COR-L47 (cell line): ENCODE results near the gene POLR1E.
"Not testable (repeated sequence)": the region's sequence is repeated elsewhere in the genome, so short reads cannot be mapped to it uniquely, and the experiment has no call there.

Source experiments
- DNase-seq: peaks from one replicate; lab custom pipeline; 2025; lab: John Stamatoyannopoulos, UW

The POLR1E gene

DNA sequence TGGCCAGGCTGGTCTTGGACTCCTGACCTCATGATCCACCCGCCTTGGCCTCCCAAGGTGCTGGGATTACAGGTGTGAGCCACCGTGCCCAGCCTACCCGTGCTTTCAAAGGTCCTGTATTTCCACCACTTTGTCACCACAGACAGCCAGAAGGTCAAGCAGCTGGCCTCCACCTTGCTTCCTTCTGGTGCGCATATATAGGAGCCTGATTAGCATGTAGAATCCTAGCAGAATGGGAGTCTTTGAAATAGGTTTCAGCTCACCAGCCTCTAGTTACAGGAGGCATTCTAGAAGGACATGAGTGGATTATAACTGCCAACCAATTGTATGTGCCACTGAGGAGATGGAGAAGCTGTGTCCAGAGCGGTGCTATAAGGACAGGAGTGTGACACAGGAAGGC lies 18.9 kb downstream of the POLR1E start:
- no peak for DNase-seq

DNA sequence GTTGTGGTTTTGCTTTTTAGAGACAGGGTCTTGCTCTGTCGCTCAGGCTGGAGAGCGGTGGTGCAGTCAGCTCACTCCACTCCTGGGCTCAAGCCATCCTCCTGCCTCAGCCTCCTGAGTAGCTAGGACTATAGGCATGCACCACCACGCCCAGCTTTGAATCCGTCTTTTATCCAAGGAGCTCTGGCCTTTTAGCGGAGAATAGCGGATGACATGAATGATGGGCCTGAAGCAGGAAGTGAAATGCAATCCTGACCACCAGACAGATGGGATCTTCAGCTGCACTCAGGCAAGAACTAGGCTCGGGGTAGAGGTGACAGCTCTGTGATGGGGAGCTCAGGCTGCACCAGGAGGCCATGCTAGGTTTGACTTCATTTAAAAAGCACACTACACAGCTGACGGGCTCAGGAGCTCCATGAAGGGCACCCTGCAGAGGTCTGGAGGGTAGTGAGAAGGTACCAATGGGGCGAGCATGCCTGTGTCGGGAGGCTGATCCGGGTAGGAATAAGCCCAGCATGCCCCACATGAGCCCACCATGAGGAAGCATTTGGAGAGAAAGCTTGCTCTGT lies 21.9 kb downstream of the POLR1E start:
- DNase-seq, result no peak

DNA sequence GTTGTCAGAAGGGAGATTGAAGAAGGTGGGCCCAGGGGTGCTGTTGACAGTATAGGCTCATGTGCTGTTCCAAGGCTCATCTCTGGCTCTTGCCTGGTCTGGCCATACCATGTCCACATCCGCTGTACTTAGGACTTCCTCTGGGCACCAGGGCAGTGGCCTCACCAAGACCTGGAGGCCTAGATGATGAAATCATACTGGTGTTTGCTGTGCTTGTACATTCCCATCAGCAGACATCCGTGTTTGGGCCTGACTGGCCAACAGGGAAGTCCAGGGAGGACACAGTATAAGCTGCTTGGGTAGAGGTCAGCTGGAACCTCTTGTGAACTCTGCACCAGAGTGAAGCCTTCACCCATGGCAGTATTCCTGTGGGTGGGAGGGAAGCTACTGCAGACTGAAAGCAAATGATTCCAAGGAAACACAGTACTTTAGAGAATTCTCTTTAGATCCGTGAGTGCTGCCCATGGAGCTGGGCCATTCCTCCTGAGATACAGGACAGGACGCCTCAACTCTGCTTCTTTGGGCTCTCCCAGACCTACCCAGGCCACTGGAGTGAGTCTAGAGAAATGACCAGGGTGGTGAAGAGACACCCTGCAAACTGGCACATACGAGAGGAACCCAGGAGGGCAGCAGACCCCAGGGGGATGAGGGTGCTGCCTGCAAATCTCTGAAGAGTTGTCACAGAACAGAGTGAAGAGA lies 22.5 kb downstream of the POLR1E start:
- DNase-seq, result no peak

DNA sequence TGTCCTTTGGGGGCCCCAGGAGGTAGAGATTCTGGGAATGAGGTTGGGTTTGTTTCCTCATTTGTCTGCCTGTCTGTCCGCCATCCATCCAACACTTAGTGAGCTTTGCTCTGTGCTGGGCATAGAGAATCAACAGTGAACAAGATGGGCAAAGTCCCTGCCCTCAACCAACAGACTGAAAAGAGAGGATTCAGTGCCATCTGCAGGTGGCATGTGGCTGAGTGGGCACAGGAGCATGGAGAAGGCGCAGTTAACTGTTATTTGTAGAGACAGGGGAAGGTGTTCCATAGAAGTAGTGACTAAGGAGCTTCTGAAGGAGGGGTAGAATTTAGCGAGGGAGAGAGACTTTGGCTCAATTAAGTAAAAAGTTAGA lies 23.1 kb downstream of the POLR1E start:
- DNase-seq, result no peak

DNA sequence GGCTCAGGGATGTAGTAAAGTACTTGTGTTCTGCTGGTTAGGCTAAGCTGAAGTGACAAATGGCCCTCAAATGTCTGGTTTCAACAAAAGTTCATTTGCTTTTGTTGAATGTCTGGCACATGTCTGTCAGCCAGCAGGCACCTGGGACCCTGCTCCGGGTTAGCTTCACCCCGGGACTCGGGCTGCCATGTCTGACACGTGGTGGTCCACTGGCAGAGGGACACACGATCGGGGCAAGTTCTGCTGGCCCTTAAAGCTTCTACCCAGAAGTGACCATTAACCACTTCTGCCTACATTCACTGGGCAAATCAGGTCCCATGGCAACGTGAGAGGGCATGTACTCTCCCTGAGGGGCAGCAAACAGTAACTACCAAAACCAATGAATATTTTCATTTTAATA lies 23.8 kb downstream of the POLR1E start:
- DNase-seq, result no peak

DNA sequence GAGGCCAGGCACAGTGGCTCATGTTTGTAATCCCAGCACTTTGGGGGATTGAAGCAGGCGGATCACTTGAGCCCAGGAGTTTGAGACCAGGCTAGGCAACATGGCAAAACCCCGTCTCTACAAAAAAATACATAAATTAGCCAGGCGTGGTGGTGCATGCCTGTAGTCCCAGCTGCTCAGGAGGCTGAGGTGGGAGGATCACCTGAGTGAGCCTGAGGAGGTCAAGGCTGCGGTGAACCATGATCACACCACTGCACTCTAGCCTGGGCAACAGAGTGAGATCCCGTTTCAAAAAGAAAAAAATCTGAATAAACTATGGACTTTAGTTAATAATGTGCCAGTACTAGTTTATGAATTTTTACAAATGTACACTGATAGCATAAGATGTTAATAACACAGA lies 24.3 kb downstream of the POLR1E start:
- DNase-seq, result not testable (repeated sequence)

DNA sequence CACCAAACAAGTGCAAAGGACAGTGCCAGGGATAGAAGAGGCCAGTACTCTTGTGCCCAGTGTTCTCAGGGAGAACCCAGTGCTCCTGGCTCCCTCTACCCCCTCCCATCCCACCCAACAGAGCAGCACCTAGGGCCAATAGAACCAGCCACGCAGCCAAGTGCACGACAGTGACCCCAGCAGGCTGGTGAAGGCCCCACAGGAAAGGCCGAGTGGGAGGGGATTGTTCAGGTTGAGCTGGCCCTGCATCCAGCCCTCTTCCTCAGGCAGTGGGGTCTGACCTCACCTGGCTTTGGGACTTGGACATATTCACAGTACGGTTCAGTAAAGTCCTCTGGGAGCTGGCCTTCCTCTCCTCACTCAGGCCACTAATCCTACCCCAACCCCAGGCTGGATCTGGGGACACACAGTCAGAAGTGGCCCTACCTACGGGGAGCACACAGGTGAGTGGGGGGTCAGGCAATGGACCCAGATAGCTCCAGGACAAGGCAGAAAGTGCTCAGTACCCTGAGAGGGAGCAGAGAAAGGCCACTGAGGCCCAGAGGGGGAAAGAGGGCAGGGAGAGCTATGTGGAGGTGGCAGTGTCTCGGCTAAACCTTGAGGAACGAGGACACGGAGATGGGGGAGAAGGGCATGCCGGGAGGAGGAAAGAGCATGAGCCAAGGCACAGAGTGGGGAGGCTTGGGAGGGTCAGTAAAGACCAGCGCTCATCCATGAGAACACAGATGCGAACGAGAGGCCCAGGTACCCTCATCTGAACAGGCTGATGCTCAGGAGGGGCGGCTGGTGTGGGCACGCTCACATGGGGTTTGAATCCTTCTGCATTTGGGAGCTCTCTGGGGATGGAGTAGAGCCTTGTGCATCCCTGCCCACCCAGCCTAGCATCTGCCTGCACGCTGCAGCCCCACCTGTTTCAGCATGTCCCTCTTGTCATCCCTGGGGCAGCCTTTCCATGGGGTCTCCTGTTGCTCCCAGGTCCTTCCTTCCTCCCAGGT lies 25.6 kb downstream of the POLR1E start:
- DNase-seq, result no peak

DNA sequence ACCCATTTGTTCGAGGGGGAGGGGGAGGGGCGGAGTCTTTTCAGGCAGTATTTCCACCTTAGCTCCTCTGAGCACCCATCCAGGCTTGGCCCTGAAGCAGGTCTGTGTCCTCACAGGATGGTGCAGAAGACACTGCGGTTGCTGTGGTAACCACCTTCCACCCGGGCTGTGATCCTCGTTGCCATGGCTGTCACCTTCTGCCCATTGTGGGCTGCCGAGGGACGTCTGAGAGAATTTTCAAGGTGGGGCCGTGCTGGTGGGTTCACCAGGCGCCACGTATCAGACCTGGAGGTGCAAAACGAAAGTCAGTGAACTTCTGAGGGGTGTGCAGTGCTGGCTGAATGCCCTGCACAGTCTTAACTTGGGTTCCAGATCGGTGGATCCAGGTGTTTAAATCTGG lies 26.7 kb downstream of the POLR1E start:
- no peak for DNase-seq

DNA sequence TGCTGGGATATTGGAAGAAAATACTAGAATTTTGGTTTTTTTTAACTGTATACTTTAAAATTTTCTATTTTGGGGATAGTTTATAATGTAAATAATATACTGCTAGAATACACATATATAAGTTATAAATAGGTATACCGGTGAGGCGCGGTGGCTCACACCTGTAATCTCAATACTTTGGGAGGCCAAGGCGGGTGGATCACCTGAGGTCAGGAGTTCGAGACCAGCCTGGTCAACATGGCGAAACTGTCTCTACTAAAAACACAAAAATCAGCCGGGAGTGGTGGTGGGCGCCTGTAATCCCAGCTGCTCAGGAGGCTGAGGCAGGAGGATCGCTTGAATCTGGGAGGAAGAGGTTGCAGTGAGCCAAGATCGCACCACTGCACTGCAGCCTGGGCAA lies 28.7 kb downstream of the POLR1E start:
- not testable (repeated sequence) for DNase-seq

DNA sequence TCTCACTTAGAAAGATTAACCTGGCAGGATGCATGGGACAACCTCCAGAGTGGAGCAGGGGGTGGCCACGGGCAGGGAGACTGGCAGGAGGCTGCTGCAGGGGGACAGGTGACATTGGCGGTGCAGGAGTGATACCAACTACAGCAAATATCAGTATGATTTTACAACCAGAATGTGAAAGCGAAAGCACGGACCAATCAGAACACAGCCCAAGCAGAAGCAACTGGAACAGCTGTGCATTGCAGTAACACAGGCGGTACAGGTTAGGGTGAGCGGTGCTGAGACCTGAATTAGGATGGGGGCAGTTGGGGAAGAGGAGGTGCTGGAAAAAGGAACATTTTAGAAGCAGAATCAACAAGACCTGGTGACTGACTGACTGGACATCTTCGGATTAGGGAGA lies 29.3 kb downstream of the POLR1E start:
- DNase-seq, result no peak

DNA sequence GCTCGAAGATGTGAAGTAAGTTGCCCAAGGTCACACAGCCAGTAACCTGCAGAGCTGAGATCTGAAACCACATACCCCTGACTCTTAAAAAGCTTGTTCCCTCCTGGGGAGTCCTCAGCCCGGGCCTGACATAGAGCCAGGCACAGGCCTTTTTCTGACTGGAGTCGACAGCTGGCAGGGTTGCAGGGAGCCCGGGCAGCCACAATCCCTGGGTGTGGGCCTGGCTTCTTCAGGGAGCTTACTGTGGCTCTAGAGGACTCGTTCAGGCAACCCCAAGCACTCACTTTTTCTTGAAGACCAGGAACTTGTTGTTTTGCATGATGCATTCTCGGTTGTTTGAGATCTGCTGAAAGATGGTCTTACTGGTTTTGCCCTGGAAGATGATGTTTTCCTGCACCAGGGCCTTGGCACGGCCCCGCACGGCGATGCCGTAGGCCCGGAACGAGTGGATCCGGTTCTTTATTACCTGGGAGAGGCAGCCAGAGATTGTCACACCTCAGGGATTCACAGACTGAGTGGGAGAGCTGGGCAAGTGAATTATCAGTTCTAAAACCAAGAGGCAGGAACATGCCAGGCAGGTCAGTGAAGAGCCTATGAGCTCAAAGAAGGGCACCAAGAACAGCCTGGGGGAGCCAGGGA lies 30.0 kb downstream of the POLR1E start:
- DNase-seq, result no peak

DNA sequence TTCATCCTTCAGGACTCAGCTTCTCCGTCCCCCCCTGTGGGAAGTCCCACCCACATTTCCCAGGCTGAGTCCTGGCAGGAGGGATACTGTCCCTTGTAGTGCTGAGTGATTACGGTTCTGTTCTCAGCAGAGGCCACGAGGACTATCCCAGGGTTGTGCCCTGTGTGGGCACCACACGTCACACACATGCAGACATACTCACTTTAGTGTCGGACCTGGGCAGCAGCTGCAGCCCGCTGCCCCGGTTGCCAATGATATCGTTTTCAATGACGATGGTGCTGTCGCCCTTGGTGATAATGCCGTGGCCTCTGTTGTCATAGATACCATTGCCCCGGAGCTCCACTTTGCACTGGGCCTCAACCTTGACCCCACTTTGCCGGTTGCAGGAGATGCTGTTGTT lies 32.2 kb downstream of the POLR1E start:
- no peak for DNase-seq

DNA sequence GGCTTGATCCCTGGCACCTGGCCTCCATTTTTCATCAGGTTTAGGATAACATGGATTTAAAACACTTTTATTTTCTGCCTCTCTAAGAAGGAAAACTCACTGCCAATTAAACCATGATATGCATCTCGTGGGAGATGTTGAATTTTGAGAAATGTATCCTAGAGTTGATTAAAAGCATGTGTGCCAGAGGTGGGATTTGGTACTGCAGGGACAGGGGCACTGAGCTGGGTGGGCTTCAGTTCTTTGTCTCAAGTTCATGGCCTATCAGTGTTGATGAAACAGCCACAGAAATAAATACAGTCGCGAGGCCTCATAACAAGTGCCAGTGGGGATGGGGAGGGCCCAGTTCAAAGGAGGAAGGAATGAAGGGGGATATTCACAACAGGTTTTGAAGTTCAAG lies 34.9 kb downstream of the POLR1E start:
- DNase-seq, result no peak

DNA sequence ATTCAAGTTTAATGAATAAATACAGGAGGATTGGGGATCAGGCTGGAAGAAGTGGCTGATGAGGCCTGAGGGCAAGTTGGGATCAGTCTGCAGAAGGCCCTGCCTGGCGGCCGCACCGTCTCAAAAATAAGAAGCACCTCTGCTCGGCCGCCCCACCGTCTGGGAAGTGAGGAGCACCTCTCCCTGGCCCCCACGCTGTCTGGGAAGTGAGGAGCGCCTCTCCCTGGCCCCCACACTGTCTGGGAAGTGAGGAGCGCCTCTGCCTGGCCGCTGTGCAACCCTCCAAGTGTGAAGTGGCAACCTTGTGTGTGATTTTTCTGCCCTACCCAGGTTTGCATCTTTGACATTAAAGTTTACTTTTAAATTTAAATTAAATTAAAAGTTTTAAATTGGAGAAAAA lies 35.4 kb downstream of the POLR1E start:
- no peak for DNase-seq

DNA sequence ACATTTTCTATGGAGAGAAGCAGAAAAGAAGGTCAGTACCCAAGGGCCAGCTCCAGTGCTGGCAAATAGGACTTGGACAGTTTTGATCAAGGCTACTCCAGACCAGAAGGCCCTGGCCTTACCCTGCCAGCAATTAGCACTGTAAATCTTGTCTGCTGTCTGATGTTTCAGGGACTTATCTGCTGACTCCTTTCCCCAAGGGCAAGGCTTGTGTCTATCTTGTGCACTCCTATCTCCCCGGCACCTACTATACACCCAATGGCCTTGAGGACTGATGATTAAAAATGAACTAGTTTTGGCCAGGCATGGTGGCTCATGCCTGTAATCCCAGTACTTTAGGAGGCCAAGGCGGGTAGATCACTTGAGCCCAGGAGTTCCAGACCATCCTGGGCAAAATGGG lies 37.2 kb downstream of the POLR1E start:
- DNase-seq, result no peak

DNA sequence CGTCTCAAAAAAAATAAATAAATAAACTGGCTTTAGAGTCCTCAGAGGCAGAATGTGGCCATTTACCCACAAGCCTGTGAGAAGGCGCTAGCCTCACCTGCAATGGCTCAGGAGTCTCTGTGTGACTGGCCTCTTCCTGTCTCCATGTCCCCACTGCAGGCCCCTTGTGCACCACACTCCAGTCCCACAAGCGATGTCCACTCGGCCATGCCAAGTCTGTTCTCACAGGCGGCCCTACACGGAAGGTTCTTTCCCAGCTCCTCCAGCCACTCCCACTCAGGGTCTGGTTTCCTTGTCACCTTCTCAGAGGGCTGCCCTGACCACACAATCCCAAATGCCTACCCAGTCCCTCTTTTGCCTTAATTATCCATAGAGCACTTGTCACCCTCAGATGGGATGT lies 38.2 kb downstream of the POLR1E start:
- no peak for DNase-seq

DNA sequence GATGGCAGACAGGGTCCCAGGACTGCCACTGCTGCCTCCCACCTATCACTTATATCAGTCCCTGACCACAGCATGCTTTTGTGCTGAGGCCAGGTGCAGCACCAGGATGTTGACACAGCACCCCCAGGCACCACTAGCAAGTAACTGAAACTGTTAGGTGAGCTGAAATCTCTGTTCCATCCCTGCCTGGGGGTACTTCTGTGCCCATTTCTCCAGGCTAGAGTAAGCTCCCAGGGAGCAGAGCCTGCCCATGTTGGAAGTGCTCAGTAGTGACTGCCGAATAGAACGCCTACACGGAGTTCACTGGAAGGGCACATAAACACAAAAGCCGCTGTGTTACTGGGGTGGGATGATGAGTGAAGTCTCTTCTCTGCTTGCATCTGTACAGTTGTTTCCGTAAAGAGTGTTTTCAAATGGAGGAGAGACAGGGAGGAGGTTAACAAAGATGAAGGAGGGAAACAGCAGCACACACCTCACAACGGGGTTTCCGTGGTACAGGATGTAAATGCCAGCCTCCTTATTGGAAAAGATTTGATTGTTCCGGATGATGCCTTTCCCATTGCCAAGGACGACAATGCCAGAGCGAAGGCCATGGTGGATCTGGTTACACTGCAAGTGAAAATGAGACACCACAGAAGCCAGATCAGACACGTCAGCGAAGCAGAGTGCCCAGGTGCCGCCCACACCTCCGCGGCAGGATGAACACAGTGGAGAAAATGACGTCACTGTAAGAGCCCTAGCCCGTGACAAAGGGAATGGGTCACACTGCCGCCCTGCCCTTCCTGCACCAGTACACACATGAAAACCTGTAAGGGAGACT lies 43.1 kb downstream of the POLR1E start:
- DNase-seq, result no peak

DNA sequence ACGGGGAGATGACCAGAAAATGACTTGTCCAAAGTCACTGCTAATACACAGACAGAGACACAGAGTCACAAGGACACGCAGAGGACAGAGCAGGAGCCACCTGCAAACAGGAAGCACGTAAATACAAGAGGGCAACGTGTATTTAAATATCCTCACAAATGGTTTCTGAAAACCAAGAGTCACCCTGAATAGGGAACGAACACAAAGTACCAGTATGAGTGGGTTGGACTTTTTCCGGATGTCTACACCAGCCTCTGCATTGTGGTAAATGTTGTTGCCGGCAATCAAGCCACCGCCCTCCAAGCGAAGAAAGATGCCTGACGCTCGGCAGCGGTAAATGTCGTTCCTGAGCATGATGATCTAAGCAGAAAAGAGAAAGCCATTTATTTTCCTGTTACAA lies 46.0 kb downstream of the POLR1E start:
- DNase-seq, result no peak

DNA sequence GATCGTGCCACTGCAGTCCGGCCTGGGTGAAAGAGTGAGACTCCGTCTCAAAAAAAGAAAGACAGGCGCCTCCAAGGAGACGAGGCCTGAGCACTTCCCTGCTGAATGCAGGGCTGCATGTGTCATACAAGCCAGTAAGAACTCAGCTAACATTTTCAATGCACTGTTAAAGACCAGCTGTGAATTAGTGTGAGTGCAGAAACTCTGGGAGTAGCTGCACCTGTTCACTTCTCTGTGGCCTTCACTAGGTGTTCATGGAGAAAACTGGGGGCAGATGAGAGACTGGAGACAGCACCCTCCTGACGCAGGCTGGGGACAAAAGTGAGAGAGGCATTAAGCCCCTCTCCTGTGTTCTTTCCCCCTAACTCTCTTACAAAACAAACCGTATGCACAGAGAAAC lies 48.7 kb downstream of the POLR1E start:
- DNase-seq, result no peak

DNA sequence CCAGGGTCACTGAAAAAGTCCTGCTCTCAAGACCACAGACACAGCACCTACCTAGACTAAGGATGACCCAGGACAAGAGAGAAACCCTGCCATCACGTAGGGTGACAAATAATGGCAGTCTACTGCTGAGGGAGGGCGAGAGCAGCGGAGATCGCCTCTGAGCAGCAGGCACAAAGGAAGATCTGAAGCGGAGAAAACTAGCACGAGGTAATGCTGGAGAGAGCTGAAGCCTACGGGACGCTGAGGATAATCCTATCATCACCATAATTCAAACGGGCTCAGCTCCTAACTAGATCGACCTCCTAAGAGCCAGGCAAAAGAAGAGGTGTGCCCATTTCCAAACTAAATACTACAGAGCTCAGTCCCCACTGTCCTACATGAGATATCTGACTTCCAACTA lies 49.2 kb downstream of the POLR1E start:
- no peak for DNase-seq

DNA sequence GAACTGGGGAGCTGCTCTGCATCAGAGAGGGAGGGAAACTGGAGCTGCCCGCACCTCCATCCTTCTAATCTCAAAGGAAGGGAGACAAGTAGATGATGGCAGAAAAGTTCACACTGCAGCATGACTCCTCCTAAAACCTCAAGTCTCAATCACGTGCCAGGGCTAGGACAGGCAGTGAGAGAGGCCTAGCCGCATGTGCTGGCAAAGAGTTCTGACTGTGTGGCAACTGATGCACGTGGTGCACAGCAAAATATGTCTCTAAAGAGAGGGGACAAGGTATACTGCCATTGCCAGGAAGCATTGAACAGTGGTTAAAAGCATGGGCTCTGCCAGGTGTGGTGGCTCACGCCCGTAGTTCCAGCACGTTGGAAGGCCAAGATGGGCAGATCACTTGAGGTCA lies 52.4 kb downstream of the POLR1E start:
- DNase-seq, result no peak

DNA sequence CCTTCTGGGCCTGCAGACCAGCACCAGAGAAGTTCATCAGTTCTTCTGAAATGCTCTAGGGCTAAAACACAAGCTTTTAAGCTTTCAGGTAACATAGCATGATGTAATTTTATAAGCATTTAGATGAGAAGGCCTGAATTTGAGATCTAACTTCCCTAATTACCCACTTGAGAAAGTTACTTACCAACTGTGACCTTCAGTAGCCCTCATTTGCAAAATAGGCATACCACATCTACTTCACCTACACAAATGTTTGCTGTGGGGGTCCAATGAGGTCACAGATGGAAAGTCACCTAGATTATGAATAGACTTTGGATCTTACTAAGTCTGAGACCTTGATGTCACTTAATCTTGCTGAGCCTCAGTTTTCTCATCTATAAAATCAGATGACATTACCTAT lies 53.9 kb downstream of the POLR1E start:
- no peak for DNase-seq
